Right lobe of liver (tissue), 4 donors: ENCODE measurements around the gene FOXJ3.

ENCODE experiments used
- POLR2A ChIP-seq: fragments of 450-650 bp; IDR thresholded peaks from one replicate; pipeline ENCODE4 v1.6.1; 2017; ENCODE audit warnings: antibody characterized with exemption, mild to moderate bottlenecking
- TF ChIP-seq, protein P1 (sequence below), 4 donors: fragments of 200-600 bp in 3 of 4; fragments of 450-650 bp in 1 of 4; IDR thresholded peaks; one replicate each; pipeline versions ENCODE4 v1.5.1 to v1.8.0; 2016 to 2022; ENCODE audit warnings: antibody characterized with exemption in 4 of 4, mild to moderate bottlenecking in 2 of 4
- donor health status: DM: no; HTN: no; CAD: no.
- donor health status: DM: no; HTN: no; CAD: no.
- donor health status: DM: no; HTN: yes; CAD: no.

DNA sequence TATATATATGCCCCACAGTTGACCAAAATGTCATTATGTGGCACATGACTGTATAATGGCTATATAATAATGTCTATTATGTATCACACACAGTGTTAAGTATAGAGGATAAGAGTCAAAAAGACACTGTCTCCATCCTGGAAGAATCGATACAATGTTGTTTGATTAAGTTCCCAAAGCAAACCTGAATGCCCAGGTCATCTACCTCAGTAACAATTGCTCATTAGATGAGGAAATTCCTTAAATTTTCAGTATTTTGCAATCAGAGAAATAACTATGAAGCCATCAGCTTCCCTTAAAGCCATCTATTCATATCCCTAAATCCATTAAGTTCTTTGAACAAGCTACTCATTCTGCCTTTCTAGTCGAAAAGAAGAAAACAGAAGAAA lies 10.0 kb downstream of the FOXJ3 start:
- TF ChIP-seq, protein P1, sequence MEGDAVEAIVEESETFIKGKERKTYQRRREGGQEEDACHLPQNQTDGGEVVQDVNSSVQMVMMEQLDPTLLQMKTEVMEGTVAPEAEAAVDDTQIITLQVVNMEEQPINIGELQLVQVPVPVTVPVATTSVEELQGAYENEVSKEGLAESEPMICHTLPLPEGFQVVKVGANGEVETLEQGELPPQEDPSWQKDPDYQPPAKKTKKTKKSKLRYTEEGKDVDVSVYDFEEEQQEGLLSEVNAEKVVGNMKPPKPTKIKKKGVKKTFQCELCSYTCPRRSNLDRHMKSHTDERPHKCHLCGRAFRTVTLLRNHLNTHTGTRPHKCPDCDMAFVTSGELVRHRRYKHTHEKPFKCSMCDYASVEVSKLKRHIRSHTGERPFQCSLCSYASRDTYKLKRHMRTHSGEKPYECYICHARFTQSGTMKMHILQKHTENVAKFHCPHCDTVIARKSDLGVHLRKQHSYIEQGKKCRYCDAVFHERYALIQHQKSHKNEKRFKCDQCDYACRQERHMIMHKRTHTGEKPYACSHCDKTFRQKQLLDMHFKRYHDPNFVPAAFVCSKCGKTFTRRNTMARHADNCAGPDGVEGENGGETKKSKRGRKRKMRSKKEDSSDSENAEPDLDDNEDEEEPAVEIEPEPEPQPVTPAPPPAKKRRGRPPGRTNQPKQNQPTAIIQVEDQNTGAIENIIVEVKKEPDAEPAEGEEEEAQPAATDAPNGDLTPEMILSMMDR (IDR thresholded peaks at IDR 0.05) = no peak
- TF ChIP-seq POLR2A = no peak
